Measurements from ENCODE around the gene ASB13. TPM values are rescaled to one million over a fixed set of nuclear protein-coding genes. Genes with fewer than 3 reads are reported as not detected.

The ASB13 gene, protein sequence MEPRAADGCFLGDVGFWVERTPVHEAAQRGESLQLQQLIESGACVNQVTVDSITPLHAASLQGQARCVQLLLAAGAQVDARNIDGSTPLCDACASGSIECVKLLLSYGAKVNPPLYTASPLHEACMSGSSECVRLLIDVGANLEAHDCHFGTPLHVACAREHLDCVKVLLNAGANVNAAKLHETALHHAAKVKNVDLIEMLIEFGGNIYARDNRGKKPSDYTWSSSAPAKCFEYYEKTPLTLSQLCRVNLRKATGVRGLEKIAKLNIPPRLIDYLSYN
- total RNA-seq, result 10.7 and 14.4 TPM in 2 replicates

DNA sequence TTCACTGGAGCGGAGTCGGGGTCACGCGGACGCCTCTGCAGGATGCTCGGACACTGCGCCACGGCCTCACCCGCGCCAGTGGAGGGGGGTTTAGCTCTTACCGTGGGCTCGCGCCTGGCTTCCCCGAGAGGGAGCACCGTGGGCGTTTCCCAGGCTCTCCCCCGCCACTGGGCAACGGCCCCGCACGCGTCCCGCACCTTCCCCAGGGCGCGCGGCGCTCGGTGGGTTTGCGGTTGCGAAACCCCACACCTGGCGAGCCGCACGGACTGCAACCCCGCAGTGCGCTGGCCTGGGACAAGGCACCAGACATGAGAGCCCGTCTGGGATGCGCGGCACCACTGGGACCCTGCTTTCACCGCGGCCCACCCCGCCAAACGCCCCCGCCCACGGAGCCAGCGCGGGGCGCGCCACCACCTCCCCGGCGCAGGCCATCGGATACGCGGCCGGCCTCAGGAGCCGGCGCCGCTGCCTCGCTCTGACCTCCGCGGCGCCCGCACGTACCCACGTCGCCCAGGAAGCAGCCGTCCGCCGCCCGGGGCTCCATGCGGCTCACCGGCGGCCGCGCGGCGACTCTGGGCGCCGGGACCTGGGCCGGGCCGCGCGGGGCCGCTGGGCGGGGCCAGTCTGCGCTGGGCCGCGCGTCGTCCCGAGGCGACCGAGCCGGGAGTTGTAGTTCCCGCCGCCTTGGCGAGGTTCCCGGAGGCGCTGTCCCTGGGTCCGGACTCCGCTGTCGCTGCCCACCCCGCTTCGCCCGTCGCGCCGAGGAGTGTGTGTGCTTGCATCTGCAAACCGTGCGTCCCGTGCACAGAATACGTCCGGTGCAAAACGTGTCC is at the start of gene ASB13:
ASB13 (minus strand) TSS at position 588 of the 833 bp plus-strand sequence; CDS start at position 544, 44 bp downstream.

DNA sequence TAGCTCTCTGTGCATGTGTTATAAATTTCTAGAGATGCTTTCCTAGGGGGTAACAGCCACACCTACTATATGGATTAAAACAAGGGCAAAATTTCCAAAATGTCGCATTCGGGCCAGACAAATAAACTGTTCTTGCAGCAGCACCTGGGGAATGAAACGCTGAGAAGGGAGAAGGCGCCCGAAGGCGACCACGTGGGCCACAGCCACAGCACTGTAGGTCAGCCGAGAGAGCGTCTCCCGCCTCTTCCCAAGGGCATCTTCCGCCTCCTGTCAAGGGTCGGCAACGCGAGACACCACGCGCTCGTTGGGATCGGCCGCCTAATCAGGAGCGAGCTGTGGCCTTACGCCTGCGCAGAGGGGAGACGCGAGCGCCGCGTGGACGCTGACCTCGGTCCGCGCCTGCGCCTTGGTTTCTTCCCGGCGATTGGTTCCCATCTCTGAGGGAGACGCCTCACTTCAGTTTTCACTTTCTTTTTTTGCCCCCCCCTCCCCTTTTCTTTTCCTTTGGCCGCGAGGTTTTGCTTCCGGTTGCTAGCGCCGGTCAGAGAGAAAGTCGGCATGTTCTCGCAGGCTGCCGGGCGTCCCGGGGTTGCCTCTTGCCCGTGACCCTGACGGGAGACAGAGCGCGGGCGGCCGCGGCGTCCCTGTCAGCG is 18.0 kb upstream of the ASB13 start, which contains the start of gene TASOR2:
TASOR2 (plus strand) TSS at position 521 of the 653 bp plus-strand sequence. CDS start 35,805 bp downstream, outside the sequence.

Other genes with a start within 250 kb of the ASB13 start
- not detected in 2 replicates for gene CALML5, start 167.0 kb downstream of the ASB13 start, total RNA-seq
- gene CALML3, start 141.6 kb downstream of the ASB13 start, total RNA-seq, result not detected in 2 replicates
- gene TASOR2, start 18.2 kb upstream of the ASB13 start, total RNA-seq, result 38.3 and 41.1 TPM in 2 replicates
- 258 and 372 TPM in 2 replicates for gene GDI2, start 146.8 kb upstream of the ASB13 start, total RNA-seq
- 7.1 and 9.0 TPM in 2 replicates for gene ANKRD16, start 223.3 kb upstream of the ASB13 start, total RNA-seq
- 62.3 and 62.8 TPM in 2 replicates for gene FBH1, start 223.6 kb upstream of the ASB13 start, total RNA-seq